ENCODE measurements around the gene C6orf136. TPM values are rescaled to one million over a fixed set of nuclear protein-coding genes. Genes with fewer than 3 reads are reported as not detected.

Gene C6orf136
- total and polyA plus RNA-seq, 8 donors = 10.7 to 18.1 (median 15.2) TPM

- Histone ChIP-seq H3K4me1 (peaks cover 14 to 42% of the 10 kb centered on the region in 2 donors), H3K9me3 (no peaks in the 10 kb centered on the region), H3K27ac (peak overlapping the region; percentile 74 to 97), H3K4me3 (peak overlapping the region in 1 of 2 donors; percentile 91), H3K27me3 (no peaks in the 10 kb centered on the region), H3K36me3 (peaks cover 0 to 11% of the 10 kb centered on the region in 2 donors)
- ATAC-seq = no peak
- no peak for DNase-seq
- no peak for TF ChIP-seq CTCF (IDR thresholded peaks at IDR 0.05)
- intact Hi-C loops (cut with DNase I) = loop anchor here in 1 of 2 donors (10.0 kb wide), 1 partner anchor 46 kb away; no protein-coding TSS in a partner anchor
These were observed 42.3 kb downstream of the C6orf136 start for GRCh38 chr6:30689022-30689865.

- ATAC-seq (no peak), DNase-seq (no peak)
- Histone ChIP-seq H3K4me1 (peaks cover 14 to 42% of the 10 kb centered on the region in 2 donors), H3K27me3 (no peaks in the 10 kb centered on the region), H3K36me3 (peaks cover 0 to 4% of the 10 kb centered on the region in 2 donors), H3K27ac (peak overlapping the region; percentile 74 to 97), H3K4me3 (peak overlapping the region; percentile 47 to 91), H3K9me3 (no peaks in the 10 kb centered on the region)
- intact Hi-C loops (cut with DNase I) = loop anchor here in 1 of 2 donors (10.0 kb wide), 1 partner anchor 45 kb away; no protein-coding TSS in a partner anchor
- TF ChIP-seq CTCF (IDR thresholded peaks at IDR 0.05) = no peak
These were observed 43.1 kb downstream of the C6orf136 start for GRCh38 chr6:30689985-30690384.

- DNase-seq (peak; percentile 91 to 95 (median 93)), ATAC-seq (peak; percentile 78)
- no peaks in the 10 kb centered on the region for H3K36me3 ChIP-seq
- peak within 1 kb of the TSS; percentile 74 to 97 for H3K27ac ChIP-seq
- H3K27me3 ChIP-seq = no peaks in the 10 kb centered on the region
- H3K4me3 ChIP-seq = peak within 1 kb of the TSS; percentile 47 to 91
- TF ChIP-seq CTCF (IDR thresholded peaks at IDR 0.05) = no peak
- intact Hi-C loops (cut with DNase I) = no loop called here
- peaks cover 14 to 42% of the 10 kb centered on the region in 2 donors for H3K4me1 ChIP-seq
- H3K9me3 ChIP-seq = no peaks in the 10 kb centered on the region
These were observed 43.7 kb downstream of the C6orf136 start, which contains the start of gene NRM for GRCh38 chr6:30690403-30691207. Gene NRM (minus strand): TSS chr6:30690984. CDS start chr6:30690974, 10 bp downstream.

- H3K9me3 ChIP-seq = no peaks in the 10 kb centered on the region
- no peak for DNase-seq
- ATAC-seq = no peak
- peak overlapping the region; percentile 47 to 91 for H3K4me3 ChIP-seq
- H3K4me1 ChIP-seq = peaks cover 14 to 42% of the 10 kb centered on the region in 2 donors
- H3K27me3 ChIP-seq = no peaks in the 10 kb centered on the region
- TF ChIP-seq CTCF (IDR thresholded peaks at IDR 0.05) = no peak
- H3K36me3 ChIP-seq = no peaks in the 10 kb centered on the region
- intact Hi-C loops (cut with DNase I) = no loop called here
- peak overlapping the region; percentile 74 to 97 for H3K27ac ChIP-seq
These were observed 44.4 kb downstream of the C6orf136 start for GRCh38 chr6:30691208-30691847.

Measured in left lung (tissue), 10 donors.